Ascending aorta (tissue), 2 donors: ENCODE measurements around the gene OR2T3. TPM values are rescaled to one million over a fixed set of nuclear protein-coding genes. Genes with fewer than 3 reads are reported as not detected.
"Not testable (repeated sequence)": the region's sequence is repeated elsewhere in the genome, so short reads cannot be mapped to it uniquely, and the experiment has no call there.

ENCODE experiments used
- DNase-seq, 2 donors: peaks; one replicate each; pipeline ENCODE4 v3.0.0-alpha.2; 2019; ENCODE audit warnings: low spot score in 2 of 2
- H3K27ac ChIP-seq, 2 donors: fragments of 200-600 bp; sonication (generic); one replicate each; pipeline ENCODE4 v1.5.1; 2016 to 2017; ENCODE audit warnings: mild to moderate bottlenecking in 1 of 2
- H3K27me3 ChIP-seq: fragments of 200-600 bp; sonication (generic); one replicate; pipeline ENCODE4 v1.5.1; 2017
- H3K36me3 ChIP-seq, 2 donors: fragments of 200-600 bp; sonication (generic); one replicate each; pipeline ENCODE4 v1.5.1; 2016
- H3K4me1 ChIP-seq, 2 donors: fragments of 200-600 bp; sonication (generic); one replicate each; pipeline ENCODE4 v1.5.1; 2016 to 2017; ENCODE audit warnings: mild to moderate bottlenecking in 1 of 2
- H3K4me3 ChIP-seq, 2 donors: fragments of 200-600 bp; sonication (generic); one replicate each; pipeline ENCODE4 v1.5.1; 2016 to 2017; ENCODE audit warnings: mild to moderate bottlenecking in 1 of 2
- H3K9me3 ChIP-seq, 2 donors: fragments of 200-600 bp; sonication (generic); one replicate each; pipeline ENCODE4 v1.5.1; 2016
- intact Hi-C: fragments of 100-400 bp; cut with DNase I; formaldehyde crosslinking; loops from one replicate; pipeline ENCODE4 v1.15.1; 2023
- total RNA-seq: library from RNA; depleted of rRNA; stranded (reverse); fragments of >200 nt; gene quantifications from one replicate; pipeline ENCODE4 v1.1.0, GENCODE V29; 2016
- TF ChIP-seq, protein P1 (sequence below), 3 experiments: fragments of 200-600 bp in 2 of 3; fragments of 450-650 bp in 1 of 3; sonication (generic) in 2 of 3; IDR thresholded peaks; one replicate each; pipeline ENCODE4 v1.5.1; 2016 to 2019; ENCODE audit warnings: antibody characterized with exemption in 3 of 3, mild to moderate bottlenecking in 1 of 3, moderate library complexity in 1 of 3

Gene OR2T3
- total RNA-seq, 1 donor from 2014 or later, result not detected

DNA sequence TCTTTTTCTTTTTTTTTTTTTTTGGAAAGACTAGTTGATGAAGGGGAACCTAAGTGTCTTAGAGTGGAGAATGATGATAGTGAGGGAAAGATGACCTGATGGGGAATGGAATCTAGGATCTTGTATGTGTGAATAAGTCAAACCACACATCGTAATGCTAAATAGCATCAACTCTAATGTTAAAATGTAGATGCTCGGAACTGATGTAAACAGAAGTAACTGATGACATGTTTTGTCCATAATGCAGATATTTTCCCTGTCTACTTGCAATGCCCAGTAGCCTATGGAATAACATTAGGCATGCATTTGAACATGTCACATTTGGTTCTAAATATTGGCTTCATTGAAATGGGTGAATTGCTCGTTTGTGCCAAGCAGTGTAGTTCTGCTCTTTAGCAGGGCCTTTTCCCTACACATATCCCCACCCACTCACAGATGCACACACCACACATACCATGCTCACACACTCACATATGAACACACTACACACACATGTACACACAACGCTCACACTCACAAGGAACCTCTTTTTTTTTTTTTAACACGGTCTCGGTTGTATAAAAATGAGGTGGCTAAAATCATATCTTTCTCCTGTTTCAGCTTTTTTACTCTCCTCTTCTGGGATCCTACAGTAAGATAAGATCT lies 23.2 kb upstream of the OR2T3 start:
- H3K36me3 ChIP-seq, H3K27ac ChIP-seq, DNase-seq, H3K4me1 ChIP-seq, intact Hi-C loops, H3K4me3 ChIP-seq, H3K27me3 ChIP-seq, H3K9me3 ChIP-seq: not testable (repeated sequence)

GRCh38 chr1:248450466-248451145 lies 22.5 kb upstream of the OR2T3 start:
- DNase-seq, H3K9me3 ChIP-seq, H3K36me3 ChIP-seq, H3K4me3 ChIP-seq, H3K27me3 ChIP-seq, intact Hi-C loops, H3K4me1 ChIP-seq, H3K27ac ChIP-seq: not testable (repeated sequence)

DNA sequence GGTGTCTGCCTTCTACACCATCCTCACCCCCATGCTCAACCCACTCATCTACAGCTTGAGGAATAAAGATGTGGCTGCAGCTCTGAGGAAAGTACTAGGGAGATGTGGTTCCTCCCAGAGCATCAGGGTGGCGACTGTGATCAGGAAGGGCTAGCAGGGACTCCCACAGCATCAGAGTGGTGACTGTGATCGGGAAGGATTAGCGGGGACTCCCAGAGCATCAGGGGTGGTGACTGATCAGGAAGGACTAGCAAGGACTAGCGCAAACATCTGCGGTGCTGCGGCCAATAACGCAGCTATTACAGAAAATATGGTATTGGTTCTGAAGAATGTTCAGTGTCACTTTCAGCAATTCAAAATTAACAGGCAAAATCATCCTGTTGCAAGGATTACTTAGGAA lies 19.5 kb upstream of the OR2T3 start:
- DNase-seq, H3K36me3 ChIP-seq, H3K4me1 ChIP-seq, H3K4me3 ChIP-seq, H3K27ac ChIP-seq, intact Hi-C loops, H3K9me3 ChIP-seq, H3K27me3 ChIP-seq: not testable (repeated sequence)

GRCh38 chr1:248455045-248455444 lies 18.1 kb upstream of the OR2T3 start:
- H3K4me3 ChIP-seq, H3K27ac ChIP-seq, DNase-seq, H3K36me3 ChIP-seq, H3K27me3 ChIP-seq, intact Hi-C loops, H3K4me1 ChIP-seq, H3K9me3 ChIP-seq: not testable (repeated sequence)

- DNase-seq, H3K9me3 ChIP-seq, H3K4me3 ChIP-seq, H3K27me3 ChIP-seq, intact Hi-C loops, H3K4me1 ChIP-seq, H3K36me3 ChIP-seq, H3K27ac ChIP-seq: not testable (repeated sequence)
Observed at GRCh38 chr1:248456635-248457034, 16.5 kb upstream of the OR2T3 start.

GRCh38 chr1:248459117-248459516 lies 14.0 kb upstream of the OR2T3 start:
- H3K36me3 ChIP-seq, H3K4me1 ChIP-seq, DNase-seq, H3K9me3 ChIP-seq, H3K4me3 ChIP-seq, intact Hi-C loops, H3K27me3 ChIP-seq, H3K27ac ChIP-seq: not testable (repeated sequence)

DNA sequence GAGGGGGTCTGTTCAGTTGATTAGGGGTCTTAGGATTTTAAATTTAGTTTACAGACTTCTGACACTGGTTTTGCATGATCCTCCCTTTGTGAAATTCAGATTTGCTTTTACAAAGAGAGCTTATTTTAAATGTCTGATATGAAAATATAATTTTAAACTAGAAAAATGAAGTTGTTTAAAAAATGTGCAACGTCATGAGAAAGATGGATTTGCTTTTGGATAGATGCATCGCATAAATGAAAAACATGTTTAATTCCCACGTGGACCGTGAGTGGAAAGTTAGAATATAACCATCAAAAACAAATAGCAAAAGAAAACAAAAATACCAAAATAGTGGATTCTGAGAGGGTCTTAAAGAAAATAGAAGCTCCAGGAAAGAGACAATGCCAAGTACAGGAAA lies 2.0 kb upstream of the OR2T3 start:
- intact Hi-C loops, result no loop called here
- no peaks in the 10 kb centered on the region for H3K9me3 ChIP-seq
- TF ChIP-seq, protein P1, sequence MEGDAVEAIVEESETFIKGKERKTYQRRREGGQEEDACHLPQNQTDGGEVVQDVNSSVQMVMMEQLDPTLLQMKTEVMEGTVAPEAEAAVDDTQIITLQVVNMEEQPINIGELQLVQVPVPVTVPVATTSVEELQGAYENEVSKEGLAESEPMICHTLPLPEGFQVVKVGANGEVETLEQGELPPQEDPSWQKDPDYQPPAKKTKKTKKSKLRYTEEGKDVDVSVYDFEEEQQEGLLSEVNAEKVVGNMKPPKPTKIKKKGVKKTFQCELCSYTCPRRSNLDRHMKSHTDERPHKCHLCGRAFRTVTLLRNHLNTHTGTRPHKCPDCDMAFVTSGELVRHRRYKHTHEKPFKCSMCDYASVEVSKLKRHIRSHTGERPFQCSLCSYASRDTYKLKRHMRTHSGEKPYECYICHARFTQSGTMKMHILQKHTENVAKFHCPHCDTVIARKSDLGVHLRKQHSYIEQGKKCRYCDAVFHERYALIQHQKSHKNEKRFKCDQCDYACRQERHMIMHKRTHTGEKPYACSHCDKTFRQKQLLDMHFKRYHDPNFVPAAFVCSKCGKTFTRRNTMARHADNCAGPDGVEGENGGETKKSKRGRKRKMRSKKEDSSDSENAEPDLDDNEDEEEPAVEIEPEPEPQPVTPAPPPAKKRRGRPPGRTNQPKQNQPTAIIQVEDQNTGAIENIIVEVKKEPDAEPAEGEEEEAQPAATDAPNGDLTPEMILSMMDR (IDR thresholded peaks at IDR 0.05), result no peak
- no peaks in the 10 kb centered on the region for H3K27me3 ChIP-seq
- no peak overlapping the region for H3K4me3 ChIP-seq
- H3K36me3 ChIP-seq, result no peaks in the 10 kb centered on the region
- H3K4me1 ChIP-seq, result no peaks in the 10 kb centered on the region
- H3K27ac ChIP-seq, result no peak overlapping the region
- DNase-seq, result no peak

DNA sequence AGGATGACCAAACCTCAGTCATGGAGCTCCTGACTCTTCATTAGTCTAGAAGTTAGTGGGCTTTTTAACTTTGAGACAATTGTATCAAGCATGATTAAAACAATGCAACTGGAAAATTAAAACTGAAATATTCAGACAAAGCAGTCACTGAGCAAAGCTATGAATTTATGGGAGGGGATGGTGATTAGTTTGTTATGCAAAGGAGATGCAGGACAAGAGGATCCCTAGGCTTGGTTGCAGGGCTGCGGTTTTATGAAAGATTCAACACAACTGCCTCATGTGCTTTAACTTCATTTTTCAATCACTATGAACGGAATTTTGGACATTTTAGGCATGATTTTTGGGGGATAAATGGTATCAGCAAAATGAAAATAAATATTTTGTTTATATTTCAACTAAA lies 1.0 kb upstream of the OR2T3 start:
- intact Hi-C loops, H3K4me3 ChIP-seq, H3K36me3 ChIP-seq: not testable (repeated sequence)

DNA sequence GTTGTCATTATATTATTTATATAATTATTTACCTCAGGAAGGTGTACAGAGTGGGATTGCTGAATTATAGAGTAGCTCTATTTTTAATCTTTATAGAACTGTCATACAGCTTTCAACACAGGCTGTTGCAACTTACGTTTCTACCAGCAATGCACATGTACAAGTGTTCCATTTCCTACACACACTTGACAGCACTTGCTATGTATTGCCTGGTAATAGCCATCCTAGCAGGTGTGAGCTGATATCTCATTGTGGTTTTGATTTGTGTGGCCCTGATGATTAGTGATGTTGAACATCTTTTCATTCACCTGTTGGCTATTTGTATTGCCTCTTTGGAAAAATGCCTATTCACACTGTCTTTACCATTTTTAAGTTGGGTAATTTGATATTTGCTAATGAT lies 2.5 kb downstream of the OR2T3 start:
- H3K27me3 ChIP-seq, intact Hi-C loops, H3K4me1 ChIP-seq, H3K4me3 ChIP-seq, DNase-seq, H3K27ac ChIP-seq, H3K36me3 ChIP-seq, H3K9me3 ChIP-seq: not testable (repeated sequence)

More for the DNA sequence above, 1.0 kb upstream of the OR2T3 start:
- H3K9me3 ChIP-seq, H3K27ac ChIP-seq, H3K27me3 ChIP-seq, DNase-seq, H3K4me1 ChIP-seq: not testable (repeated sequence)

GRCh38 chr1:248481686-248482579 lies 8.8 kb downstream of the OR2T3 start:
- H3K27me3 ChIP-seq, H3K36me3 ChIP-seq, H3K4me3 ChIP-seq, H3K9me3 ChIP-seq, H3K27ac ChIP-seq, DNase-seq, H3K4me1 ChIP-seq, intact Hi-C loops: not testable (repeated sequence)

- H3K4me3 ChIP-seq, H3K27ac ChIP-seq, H3K4me1 ChIP-seq, H3K9me3 ChIP-seq, H3K36me3 ChIP-seq, intact Hi-C loops, DNase-seq, H3K27me3 ChIP-seq: not testable (repeated sequence)
Observed at GRCh38 chr1:248488289-248488688, 15.1 kb downstream of the OR2T3 start, which contains the start of gene OR2T5. Gene OR2T5, plus strand, starts transcription at chr1:248488589. Its CDS starts 0 bp downstream, at chr1:248488589.

DNA sequence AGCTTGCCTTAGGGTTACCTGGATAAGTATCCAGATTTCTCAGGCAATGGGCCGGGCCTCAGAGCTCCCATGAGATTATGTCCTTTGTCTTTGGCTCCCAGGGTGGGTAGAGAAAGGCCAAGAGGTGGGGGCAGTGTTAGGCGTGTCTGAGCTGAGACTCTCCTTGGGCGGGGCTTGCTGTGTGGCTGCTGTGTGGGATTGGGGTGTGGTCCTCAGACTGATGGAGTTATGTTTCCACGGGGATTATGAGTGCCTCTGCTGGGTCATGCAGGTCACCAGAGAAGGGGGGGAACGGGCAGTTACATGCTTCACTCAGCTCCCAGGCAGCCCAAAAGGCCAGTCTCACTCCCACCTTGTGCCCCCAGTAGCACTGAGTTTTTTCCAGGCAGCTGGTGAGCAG lies 23.5 kb downstream of the OR2T3 start:
- H3K4me3 ChIP-seq, H3K27ac ChIP-seq, H3K4me1 ChIP-seq, H3K9me3 ChIP-seq, intact Hi-C loops, H3K36me3 ChIP-seq, DNase-seq, H3K27me3 ChIP-seq: not testable (repeated sequence)
